Measurements from ENCODE around the gene RAX. TPM values are rescaled to one million over a fixed set of nuclear protein-coding genes. Genes with fewer than 3 reads are reported as not detected.

RAX gene
- total RNA-seq, 1 donor from 2014 or later, result not detected

- Histone ChIP-seq H3K27me3 (ENCODE audit: control insufficient read depth, insufficient read depth, low read length) (peaks cover 96% of the 10 kb centered on the region), H3K4me3 (ENCODE audit: low read depth, low read length) (no peak overlapping the region), H3K36me3 (ENCODE audit: control insufficient read depth, insufficient read depth, low read length) (no peaks in the 10 kb centered on the region)
- no peak for DNase-seq (ENCODE audit: low read depth)
- no peak for TF ChIP-seq CTCF (IDR thresholded peaks at IDR 0.05; ENCODE audit: insufficient read depth, low read length, poor library complexity, severe bottlenecking)
Observed at GRCh38 chr18:59268127-59268720, 5.0 kb downstream of the RAX start.

GRCh38 chr18:59267503-59268126 lies 5.6 kb downstream of the RAX start:
- DNase-seq (ENCODE audit: low read depth), result no peak
- Histone ChIP-seq H3K27me3 (ENCODE audit: control insufficient read depth, insufficient read depth, low read length) (peaks cover 90% of the 10 kb centered on the region), H3K36me3 (ENCODE audit: control insufficient read depth, insufficient read depth, low read length) (no peaks in the 10 kb centered on the region), H3K4me3 (ENCODE audit: low read depth, low read length) (no peak overlapping the region)
- TF ChIP-seq CTCF (IDR thresholded peaks at IDR 0.05; ENCODE audit: insufficient read depth, low read length, poor library complexity, severe bottlenecking), result no peak

GRCh38 chr18:59266886-59267502 lies 6.3 kb downstream of the RAX start:
- Histone ChIP-seq H3K36me3 (ENCODE audit: control insufficient read depth, insufficient read depth, low read length) (no peaks in the 10 kb centered on the region), H3K4me3 (ENCODE audit: low read depth, low read length) (no peak overlapping the region), H3K27me3 (ENCODE audit: control insufficient read depth, insufficient read depth, low read length) (peaks cover 84% of the 10 kb centered on the region)
- no peak for DNase-seq (ENCODE audit: low read depth)
- no peak for TF ChIP-seq CTCF (IDR thresholded peaks at IDR 0.05; ENCODE audit: insufficient read depth, low read length, poor library complexity, severe bottlenecking)

GRCh38 chr18:59266459-59266858 lies 6.8 kb downstream of the RAX start:
- H3K4me3 ChIP-seq (ENCODE audit: low read depth, low read length), result no peak overlapping the region
- TF ChIP-seq CTCF (IDR thresholded peaks at IDR 0.05; ENCODE audit: insufficient read depth, low read length, poor library complexity, severe bottlenecking), result no peak
- H3K27me3 ChIP-seq (ENCODE audit: control insufficient read depth, insufficient read depth, low read length), result peaks cover 80% of the 10 kb centered on the region
- H3K36me3 ChIP-seq (ENCODE audit: control insufficient read depth, insufficient read depth, low read length), result no peaks in the 10 kb centered on the region
- no peak for DNase-seq (ENCODE audit: low read depth)

DNA sequence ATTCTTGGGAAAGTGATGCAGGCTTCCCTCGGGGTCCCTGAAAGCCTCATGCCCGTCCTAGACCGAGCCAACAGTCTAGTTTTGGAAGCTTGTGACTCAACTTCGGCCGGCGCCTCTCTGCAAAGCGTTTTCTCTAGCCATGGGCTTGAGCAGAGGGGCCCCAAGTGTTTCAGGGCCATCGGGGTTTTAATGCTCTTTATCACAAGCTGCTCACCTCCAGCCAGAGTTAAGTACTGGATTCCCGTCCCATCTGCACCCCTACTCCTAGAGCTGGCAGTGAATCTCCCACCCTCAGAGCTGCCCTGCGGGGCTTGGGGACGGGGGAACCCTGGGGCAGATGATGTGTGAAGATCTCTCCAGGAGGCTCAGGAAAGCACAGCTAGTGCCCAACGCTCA lies 7.3 kb downstream of the RAX start:
- H3K27me3 ChIP-seq (ENCODE audit: control insufficient read depth, insufficient read depth, low read length), result peaks cover 75% of the 10 kb centered on the region
- H3K4me3 ChIP-seq (ENCODE audit: low read depth, low read length), result no peak overlapping the region
- no peaks in the 10 kb centered on the region for H3K36me3 ChIP-seq (ENCODE audit: control insufficient read depth, insufficient read depth, low read length)
- DNase-seq (ENCODE audit: low read depth), result no peak
- TF ChIP-seq CTCF (IDR thresholded peaks at IDR 0.05; ENCODE audit: insufficient read depth, low read length, poor library complexity, severe bottlenecking), result no peak

Measured in kidney epithelial cell (primary cell).